ENCODE results near the gene ARHGAP42.

Gene ARHGAP42

DNA sequence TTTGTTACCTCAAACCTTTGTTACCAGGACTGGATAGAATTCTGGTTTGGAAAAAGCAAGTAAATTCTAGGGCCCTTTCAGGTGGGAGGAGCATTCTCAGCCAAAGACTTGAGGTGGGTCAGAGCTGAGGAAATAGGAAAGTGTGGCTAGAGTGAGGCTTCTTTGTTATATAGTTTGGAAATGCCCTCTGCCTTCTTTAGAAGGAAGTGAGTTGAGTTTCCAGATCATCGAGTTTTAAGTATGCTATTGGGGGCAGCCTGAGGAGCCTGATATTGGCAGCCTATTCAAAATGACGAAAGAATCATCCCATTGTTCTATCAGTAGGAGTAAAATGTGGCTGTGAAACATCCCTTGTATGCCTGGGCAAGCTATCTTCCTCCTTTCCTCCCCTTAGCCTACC lies 134.1 kb downstream of the ARHGAP42 start:
- H3K36me3 ChIP-seq, result no peaks in the 10 kb centered on the region
- no peaks in the 10 kb centered on the region for H3K4me1 ChIP-seq (ENCODE audit: control insufficient read depth in 1 of 2, insufficient read depth in 1 of 2, low read depth in 1 of 2, low read length in 1 of 2)
- H3K9me3 ChIP-seq, result no peaks in the 10 kb centered on the region
- no peaks in the 10 kb centered on the region for H3K27me3 ChIP-seq
- no peak overlapping the region for H3K27ac ChIP-seq
- H3K4me3 ChIP-seq (ENCODE audit: low read depth in 1 of 2, low read length in 1 of 2), result no peak overlapping the region
- TF ChIP-seq, protein P1, sequence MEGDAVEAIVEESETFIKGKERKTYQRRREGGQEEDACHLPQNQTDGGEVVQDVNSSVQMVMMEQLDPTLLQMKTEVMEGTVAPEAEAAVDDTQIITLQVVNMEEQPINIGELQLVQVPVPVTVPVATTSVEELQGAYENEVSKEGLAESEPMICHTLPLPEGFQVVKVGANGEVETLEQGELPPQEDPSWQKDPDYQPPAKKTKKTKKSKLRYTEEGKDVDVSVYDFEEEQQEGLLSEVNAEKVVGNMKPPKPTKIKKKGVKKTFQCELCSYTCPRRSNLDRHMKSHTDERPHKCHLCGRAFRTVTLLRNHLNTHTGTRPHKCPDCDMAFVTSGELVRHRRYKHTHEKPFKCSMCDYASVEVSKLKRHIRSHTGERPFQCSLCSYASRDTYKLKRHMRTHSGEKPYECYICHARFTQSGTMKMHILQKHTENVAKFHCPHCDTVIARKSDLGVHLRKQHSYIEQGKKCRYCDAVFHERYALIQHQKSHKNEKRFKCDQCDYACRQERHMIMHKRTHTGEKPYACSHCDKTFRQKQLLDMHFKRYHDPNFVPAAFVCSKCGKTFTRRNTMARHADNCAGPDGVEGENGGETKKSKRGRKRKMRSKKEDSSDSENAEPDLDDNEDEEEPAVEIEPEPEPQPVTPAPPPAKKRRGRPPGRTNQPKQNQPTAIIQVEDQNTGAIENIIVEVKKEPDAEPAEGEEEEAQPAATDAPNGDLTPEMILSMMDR (IDR thresholded peaks at IDR 0.05), result no peak

DNA sequence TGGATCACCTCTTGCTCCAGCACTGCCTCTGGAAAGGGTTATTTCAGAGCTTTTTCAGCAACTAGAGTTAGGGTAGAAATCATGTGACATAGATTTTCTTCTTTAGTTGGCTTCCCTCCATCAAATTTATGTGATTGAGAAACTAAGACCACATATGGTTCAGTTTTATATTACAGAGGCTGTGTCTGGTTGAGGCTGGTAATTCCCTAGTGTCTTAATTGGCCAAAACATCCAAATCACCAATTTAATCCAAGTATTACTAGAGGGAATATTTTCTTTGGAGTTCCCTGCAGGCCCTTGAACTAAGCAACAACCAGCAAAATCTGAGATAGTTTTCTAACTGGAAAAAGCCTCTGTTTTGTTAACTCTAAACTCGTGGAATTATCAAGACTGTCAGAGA lies 136.3 kb downstream of the ARHGAP42 start:
- Histone ChIP-seq H3K27ac (no peak overlapping the region), H3K4me3 (ENCODE audit: low read depth in 1 of 2, low read length in 1 of 2) (no peak overlapping the region), H3K9me3 (no peaks in the 10 kb centered on the region), H3K27me3 (no peaks in the 10 kb centered on the region), H3K4me1 (ENCODE audit: control insufficient read depth in 1 of 2, insufficient read depth in 1 of 2, low read depth in 1 of 2, low read length in 1 of 2) (no peaks in the 10 kb centered on the region), H3K36me3 (no peaks in the 10 kb centered on the region)
- TF ChIP-seq, protein P1 (IDR thresholded peaks at IDR 0.05), result no peak

DNA sequence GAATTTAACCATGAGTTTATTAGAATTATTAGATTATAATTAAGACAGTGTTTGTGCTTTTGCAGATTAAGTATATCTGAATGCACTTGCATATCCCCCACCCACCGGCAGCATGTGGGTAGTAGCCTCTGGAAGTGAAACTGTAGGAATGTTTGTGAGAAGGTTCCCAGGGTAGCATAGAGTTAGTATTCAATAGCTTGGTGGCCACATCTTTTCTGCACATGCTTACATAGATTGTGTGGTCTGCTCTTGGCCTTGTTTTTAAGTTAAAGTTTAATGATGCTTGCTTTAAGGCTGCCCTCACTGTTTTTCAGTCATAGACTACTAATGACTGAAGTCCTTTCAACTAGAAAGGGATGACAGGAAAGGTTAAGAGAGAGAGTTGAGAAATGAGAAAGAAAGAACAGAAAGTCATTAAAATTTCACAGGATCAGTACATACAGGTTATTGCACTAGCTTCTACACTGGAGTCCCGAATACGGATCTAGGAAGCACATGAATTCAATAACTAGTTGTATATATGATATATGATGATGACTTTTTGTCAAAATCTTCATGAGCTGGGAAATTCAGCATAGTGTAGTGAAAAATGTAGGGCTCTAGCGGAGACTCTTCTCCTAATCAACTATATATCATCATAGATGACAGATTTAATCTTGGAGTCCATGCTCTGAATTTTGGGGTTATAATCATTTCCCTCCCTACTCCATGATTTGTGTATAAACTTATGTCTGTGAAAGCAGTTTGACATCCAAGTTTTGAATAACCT lies 137.1 kb downstream of the ARHGAP42 start:
- TF ChIP-seq, protein P1 (IDR thresholded peaks at IDR 0.05), result no peak
- Histone ChIP-seq H3K27ac (no peak overlapping the region), H3K4me1 (ENCODE audit: control insufficient read depth in 1 of 2, insufficient read depth in 1 of 2, low read depth in 1 of 2, low read length in 1 of 2) (no peaks in the 10 kb centered on the region), H3K4me3 (ENCODE audit: low read depth in 1 of 2, low read length in 1 of 2) (no peak overlapping the region), H3K9me3 (no peaks in the 10 kb centered on the region), H3K36me3 (no peaks in the 10 kb centered on the region), H3K27me3 (no peaks in the 10 kb centered on the region)

DNA sequence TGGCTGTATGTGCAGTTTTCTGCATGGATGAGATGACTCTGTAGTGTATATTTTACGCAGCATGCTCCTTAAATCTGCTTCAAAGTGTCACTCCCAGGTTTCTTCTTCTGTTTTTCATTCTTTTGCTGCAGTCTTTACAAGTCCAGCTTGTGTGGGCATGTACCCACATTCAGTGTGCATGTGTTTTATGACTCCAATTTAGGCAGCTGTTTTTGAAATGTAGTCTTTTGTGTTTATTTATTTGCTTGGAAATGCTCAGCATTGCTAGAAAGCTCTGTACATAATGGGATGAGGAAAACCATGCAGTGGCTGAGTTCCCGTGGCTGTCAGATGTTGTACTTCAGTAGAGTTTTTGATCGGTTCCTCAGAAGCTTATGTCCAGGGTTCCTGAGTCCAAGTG lies 138.5 kb downstream of the ARHGAP42 start:
- H3K4me1 ChIP-seq (ENCODE audit: control insufficient read depth in 1 of 2, insufficient read depth in 1 of 2, low read depth in 1 of 2, low read length in 1 of 2), result no peaks in the 10 kb centered on the region
- no peaks in the 10 kb centered on the region for H3K36me3 ChIP-seq
- H3K27me3 ChIP-seq, result no peaks in the 10 kb centered on the region
- no peak overlapping the region for H3K4me3 ChIP-seq (ENCODE audit: low read depth in 1 of 2, low read length in 1 of 2)
- H3K27ac ChIP-seq, result no peak overlapping the region
- no peaks in the 10 kb centered on the region for H3K9me3 ChIP-seq
- TF ChIP-seq, protein P1 (IDR thresholded peaks at IDR 0.05), result no peak

DNA sequence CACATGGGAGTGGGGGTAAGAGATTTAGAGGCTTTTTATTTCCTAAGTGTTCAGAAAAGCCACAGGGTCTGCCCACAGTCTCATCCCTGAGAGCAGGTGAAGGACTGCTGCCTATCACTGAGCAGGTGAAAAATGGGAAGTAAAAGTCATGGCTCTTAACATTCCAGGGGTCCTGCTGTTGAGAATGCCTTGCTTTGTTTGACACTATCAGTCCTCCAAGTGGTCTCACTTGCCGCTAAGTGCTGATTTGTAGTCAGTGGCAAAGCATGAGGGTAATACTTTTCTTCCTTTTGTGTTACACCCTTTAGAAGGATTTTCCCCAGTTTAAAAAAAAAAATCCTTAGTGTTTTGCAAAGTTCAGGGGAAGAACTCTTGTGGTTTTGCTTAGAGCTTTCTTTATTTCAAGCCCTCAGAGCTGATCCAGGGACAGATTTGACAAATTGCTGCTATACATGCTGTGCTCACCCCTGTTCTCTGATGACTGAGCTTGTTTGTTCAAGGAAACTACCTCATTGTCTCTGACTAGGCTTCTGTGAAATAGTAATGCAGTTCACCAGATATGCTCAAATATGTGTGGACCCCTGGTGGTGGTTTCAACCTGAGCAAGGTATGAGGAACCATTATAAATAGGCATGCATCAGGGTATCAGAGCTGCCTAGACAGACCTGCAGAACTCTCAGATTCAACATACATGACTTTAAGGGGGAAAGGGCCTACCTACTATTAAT lies 141.0 kb downstream of the ARHGAP42 start:
- Histone ChIP-seq H3K36me3 (no peaks in the 10 kb centered on the region), H3K27ac (no peak overlapping the region), H3K4me1 (ENCODE audit: control insufficient read depth in 1 of 2, insufficient read depth in 1 of 2, low read depth in 1 of 2, low read length in 1 of 2) (no peaks in the 10 kb centered on the region), H3K9me3 (no peaks in the 10 kb centered on the region), H3K4me3 (ENCODE audit: low read depth in 1 of 2, low read length in 1 of 2) (no peak overlapping the region), H3K27me3 (no peaks in the 10 kb centered on the region)
- TF ChIP-seq, protein P1 (IDR thresholded peaks at IDR 0.05), result no peak

Data from neutrophil (primary cell).